Colonic mucosa (tissue), 4 donors: ENCODE data around the gene NRG2. TPM values are rescaled to one million over a fixed set of nuclear protein-coding genes. Genes with fewer than 3 reads are reported as not detected.

Source experiments
- DNase-seq: peaks from one replicate; pipeline ENCODE4 v3.0.0-alpha.2; 2020
- H3K27ac ChIP-seq: fragments of 200-600 bp; one replicate; pipeline ENCODE4 v1.8.0; 2021
- H3K27me3 ChIP-seq: fragments of 200-600 bp; one replicate; pipeline ENCODE4 v1.8.0; 2021
- H3K36me3 ChIP-seq: fragments of 200-600 bp; one replicate; pipeline ENCODE4 v1.8.0; 2021
- H3K4me1 ChIP-seq: fragments of 200-600 bp; one replicate; pipeline ENCODE4 v1.8.0; 2021; ENCODE audit warnings: mild to moderate bottlenecking
- H3K4me3 ChIP-seq: fragments of 200-600 bp; one replicate; pipeline ENCODE4 v1.8.0; 2021
- H3K9ac ChIP-seq, 2 donors: one replicate each; pipeline ENCODE4 v1.7.0; 2013; ENCODE audit warnings: control low read depth in 2 of 2, low read depth in 2 of 2, low read length in 2 of 2
- H3K9me3 ChIP-seq: fragments of 200-600 bp; one replicate; pipeline ENCODE4 v1.8.0; 2021
- CTCF ChIP-seq: fragments of 200-600 bp; IDR thresholded peaks from one replicate; pipeline ENCODE4 v1.8.0; 2022; ENCODE audit warnings: antibody characterized with exemption, mild to moderate bottlenecking
- intact Hi-C: fragments of 100-400 bp; cut with DNase I; formaldehyde crosslinking; loops from one replicate; pipeline ENCODE4 v1.14.1; 2022
- total RNA-seq, 2 donors: library from RNA; stranded (reverse); fragmentation: NEBNext Ultra II Directional in 1 of 2; extraction: Animal tissue kit (Norgen Biotek cat#: 25700) in 1 of 2; gene quantifications; one replicate each; pipeline ENCODE4 v1.2.1, GENCODE V29; 2021
- donor health status: healthy.
- donor health status: DM: no; HTN: no; CAD: no.
- donor health status: DM: no; HTN: no; CAD: no.

Gene NRG2
- total RNA-seq, 2 donors from 2014 or later, result 0.10 to 0.48 TPM

- H3K4me1 ChIP-seq, result no peaks in the 10 kb centered on the region
- DNase-seq, result no peak
- H3K27me3 ChIP-seq, result no peaks in the 10 kb centered on the region
- intact Hi-C loops, result no loop called here
- H3K4me3 ChIP-seq, result no peak overlapping the region
- no peak for TF ChIP-seq CTCF
- no peaks in the 10 kb centered on the region for H3K9me3 ChIP-seq
- no peak overlapping the region for H3K27ac ChIP-seq
- no peaks in the 10 kb centered on the region for H3K36me3 ChIP-seq
- H3K9ac ChIP-seq, result no peak overlapping the region
These were observed 91.1 kb downstream of the NRG2 start for GRCh38 chr5:139951983-139952382.

GRCh38 chr5:139951296-139951924, 91.7 kb downstream of the NRG2 start:
- Histone ChIP-seq H3K36me3 (no peaks in the 10 kb centered on the region), H3K27me3 (no peaks in the 10 kb centered on the region), H3K9me3 (no peaks in the 10 kb centered on the region), H3K9ac (no peak overlapping the region), H3K4me3 (no peak overlapping the region), H3K27ac (no peak overlapping the region), H3K4me1 (no peaks in the 10 kb centered on the region)
- intact Hi-C loops, result no loop called here
- TF ChIP-seq CTCF, result no peak
- no peak for DNase-seq

GRCh38 chr5:139950436-139950835, 92.7 kb downstream of the NRG2 start:
- Histone ChIP-seq H3K27me3 (no peaks in the 10 kb centered on the region), H3K36me3 (no peaks in the 10 kb centered on the region), H3K4me1 (no peaks in the 10 kb centered on the region), H3K9me3 (no peaks in the 10 kb centered on the region), H3K9ac (no peak overlapping the region), H3K27ac (no peak overlapping the region), H3K4me3 (no peak overlapping the region)
- TF ChIP-seq CTCF, result no peak
- no peak for DNase-seq
- intact Hi-C loops, result no loop called here

- no peaks in the 10 kb centered on the region for H3K9me3 ChIP-seq
- H3K4me3 ChIP-seq, result no peak overlapping the region
- H3K27ac ChIP-seq, result no peak overlapping the region
- no peaks in the 10 kb centered on the region for H3K27me3 ChIP-seq
- no peak for DNase-seq
- H3K9ac ChIP-seq, result no peak overlapping the region
- no peaks in the 10 kb centered on the region for H3K4me1 ChIP-seq
- TF ChIP-seq CTCF, result no peak
- H3K36me3 ChIP-seq, result no peaks in the 10 kb centered on the region
- intact Hi-C loops, result no loop called here
These were observed 93.4 kb downstream of the NRG2 start for GRCh38 chr5:139949710-139950109.

- no peak overlapping the region for H3K9ac ChIP-seq
- no peak overlapping the region for H3K4me3 ChIP-seq
- intact Hi-C loops, result no loop called here
- DNase-seq, result no peak
- no peaks in the 10 kb centered on the region for H3K27me3 ChIP-seq
- no peaks in the 10 kb centered on the region for H3K9me3 ChIP-seq
- no peak overlapping the region for H3K27ac ChIP-seq
- no peak for TF ChIP-seq CTCF
- H3K36me3 ChIP-seq, result no peaks in the 10 kb centered on the region
- H3K4me1 ChIP-seq, result no peaks in the 10 kb centered on the region
These were observed 95.4 kb downstream of the NRG2 start for GRCh38 chr5:139947727-139948126.
